NB4 (cell line): ENCODE results near the gene OR2M5.

Experiments used
- POLR2A ChIP-seq: IDR thresholded peaks from 2 replicates; pipeline ENCODE4 v1.6.1; 2011; ENCODE audit warnings: mild to moderate bottlenecking; ENCODE audit not compliant: insufficient read length; ENCODE audit errors: extremely low read depth
- TF ChIP-seq, protein P1 (sequence below): IDR thresholded peaks from one replicate; pipeline ENCODE4 v1.5.1; 2012; ENCODE audit warnings: low read depth, low read length
- TF ChIP-seq, protein P2 (sequence below): IDR thresholded peaks from 2 replicates; pipeline ENCODE4 v1.6.1; 2011; ENCODE audit warnings: low read depth, low read length

DNA sequence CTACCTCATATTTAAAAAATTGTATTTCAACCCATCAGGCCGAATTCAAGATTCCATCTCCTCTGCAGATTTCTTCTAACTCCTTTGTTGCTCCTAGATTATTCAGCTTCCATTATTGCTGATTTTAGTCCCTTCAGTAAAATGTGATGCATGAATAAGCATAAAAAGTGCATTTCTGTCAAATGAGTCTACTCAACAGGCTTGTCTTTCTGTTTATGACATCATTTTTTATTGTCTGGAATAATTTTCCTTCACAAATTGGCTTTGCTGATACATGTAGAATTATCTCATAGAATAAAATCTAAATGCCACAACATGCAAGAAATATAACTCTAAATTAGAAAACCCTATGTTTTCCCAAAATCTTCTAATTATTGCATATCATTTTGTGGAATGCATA, 1.6 kb upstream of the OR2M5 start:
- TF ChIP-seq, protein P1, sequence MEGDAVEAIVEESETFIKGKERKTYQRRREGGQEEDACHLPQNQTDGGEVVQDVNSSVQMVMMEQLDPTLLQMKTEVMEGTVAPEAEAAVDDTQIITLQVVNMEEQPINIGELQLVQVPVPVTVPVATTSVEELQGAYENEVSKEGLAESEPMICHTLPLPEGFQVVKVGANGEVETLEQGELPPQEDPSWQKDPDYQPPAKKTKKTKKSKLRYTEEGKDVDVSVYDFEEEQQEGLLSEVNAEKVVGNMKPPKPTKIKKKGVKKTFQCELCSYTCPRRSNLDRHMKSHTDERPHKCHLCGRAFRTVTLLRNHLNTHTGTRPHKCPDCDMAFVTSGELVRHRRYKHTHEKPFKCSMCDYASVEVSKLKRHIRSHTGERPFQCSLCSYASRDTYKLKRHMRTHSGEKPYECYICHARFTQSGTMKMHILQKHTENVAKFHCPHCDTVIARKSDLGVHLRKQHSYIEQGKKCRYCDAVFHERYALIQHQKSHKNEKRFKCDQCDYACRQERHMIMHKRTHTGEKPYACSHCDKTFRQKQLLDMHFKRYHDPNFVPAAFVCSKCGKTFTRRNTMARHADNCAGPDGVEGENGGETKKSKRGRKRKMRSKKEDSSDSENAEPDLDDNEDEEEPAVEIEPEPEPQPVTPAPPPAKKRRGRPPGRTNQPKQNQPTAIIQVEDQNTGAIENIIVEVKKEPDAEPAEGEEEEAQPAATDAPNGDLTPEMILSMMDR = no peak
- TF ChIP-seq POLR2A = no peak
- TF ChIP-seq, protein P2, sequence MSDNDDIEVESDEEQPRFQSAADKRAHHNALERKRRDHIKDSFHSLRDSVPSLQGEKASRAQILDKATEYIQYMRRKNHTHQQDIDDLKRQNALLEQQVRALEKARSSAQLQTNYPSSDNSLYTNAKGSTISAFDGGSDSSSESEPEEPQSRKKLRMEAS = no peak
